BLaER1 treated with 17β-estradiol and CSF1 and Interleukin-3, amounts not matched to agents 10 nM and 100 nM (cell line): Measurements from ENCODE around the gene OLFML2A.
"Not testable (repeated sequence)": the region's sequence is repeated elsewhere in the genome, so short reads cannot be mapped to it uniquely, and the experiment has no call there.

Source experiments
- H3K27ac ChIP-seq, 11 experiments: shearing (Covaris generic); formaldehyde crosslinking; 2 replicates each; pipeline ENCODE4 v1.8.1; 2022
- H3K27me3 ChIP-seq, 11 experiments: shearing (Covaris generic); formaldehyde crosslinking; 2 replicates each; pipeline ENCODE4 v1.8.1; 2022
- H3K36me3 ChIP-seq, 11 experiments: shearing (Covaris generic); formaldehyde crosslinking; 2 replicates each; pipeline ENCODE4 v1.8.1; 2022
- H3K4me1 ChIP-seq, 10 experiments: shearing (Covaris generic); formaldehyde crosslinking; 2 replicates each; pipeline ENCODE4 v1.8.1; 2022
- H3K4me2 ChIP-seq, 11 experiments: shearing (Covaris generic); formaldehyde crosslinking; 2 replicates each; pipeline ENCODE4 v1.8.1; 2022
- H3K4me3 ChIP-seq, 10 experiments: shearing (Covaris generic); formaldehyde crosslinking; 2 replicates each; pipeline ENCODE4 v1.8.1; 2022
- H3K9ac ChIP-seq, 11 experiments: shearing (Covaris generic); formaldehyde crosslinking; 2 replicates each; pipeline ENCODE4 v1.8.1; 2022
- H3K9me3 ChIP-seq, 11 experiments: shearing (Covaris generic); formaldehyde crosslinking; replicated peaks in 1 of 11; 2 replicates each; pipeline ENCODE4 v1.8.1; 2022
- H4K20me1 ChIP-seq, 11 experiments: shearing (Covaris generic); formaldehyde crosslinking; 2 replicates each; pipeline ENCODE4 v1.8.1; 2022
- Cebpa-rat ChIP-seq, 11 experiments: shearing (Covaris generic); IDR thresholded peaks; 2 replicates each; pipeline ENCODE4 v1.8.1; 2022

Gene OLFML2A

DNA sequence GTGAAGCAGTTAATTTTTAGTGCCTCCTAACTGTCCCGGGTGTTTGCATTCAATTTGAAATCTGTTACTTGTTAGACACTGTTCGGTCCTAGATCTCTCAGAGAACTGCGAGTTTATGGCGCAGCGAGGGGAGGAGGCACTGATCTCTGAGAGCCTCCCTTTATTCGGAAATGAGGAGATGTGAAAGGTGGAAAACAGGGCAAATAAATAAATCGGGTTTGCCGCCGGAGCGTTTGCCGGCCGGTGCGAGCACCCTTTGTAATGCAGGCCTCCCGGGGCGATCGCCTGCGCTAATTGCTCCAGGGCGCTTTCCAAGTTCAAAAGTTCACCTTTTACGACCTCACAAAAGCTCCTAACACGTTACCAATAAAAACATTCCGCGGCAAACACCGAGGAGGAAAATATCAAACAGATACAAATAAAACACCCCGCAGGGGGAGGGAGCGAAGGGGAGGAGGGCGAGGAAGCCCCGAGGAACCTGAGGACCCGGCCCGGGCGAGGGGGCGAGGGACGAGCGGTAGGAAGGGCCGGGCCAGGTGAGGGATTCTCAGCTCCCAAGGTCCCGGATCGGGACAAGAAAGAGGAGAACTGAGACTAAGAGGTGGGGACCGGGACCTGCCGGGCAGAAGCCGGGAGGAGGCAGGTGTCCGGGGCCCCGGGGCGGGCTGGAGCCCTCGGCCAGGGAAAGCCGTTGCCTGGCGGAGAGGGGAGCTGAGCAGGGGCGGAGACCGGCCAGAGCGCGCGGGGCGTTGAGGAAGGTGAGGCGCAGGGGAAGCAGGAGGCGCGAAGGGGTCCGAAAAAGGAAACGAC lies 7.2 kb upstream of the OLFML2A start:
- H3K9me3 ChIP-seq, result no peaks in the 10 kb centered on the region
- peaks cover 47 to 59% (median 57%) of the 10 kb centered on the region in 11 experiments for H3K27me3 ChIP-seq
- peaks cover 18 to 52% (median 27%) of the 10 kb centered on the region in 11 experiments; a peak in 20 of 22 replicates for H4K20me1 ChIP-seq
- peaks cover 21 to 35% (median 25%) of the 10 kb centered on the region in 10 experiments for H3K4me1 ChIP-seq
- H3K4me2 ChIP-seq, result peak overlapping the region; percentile 95 to 100 (median 98)
- no peak for TF ChIP-seq Cebpa-rat (IDR thresholded peaks at IDR 0.05)
- peak overlapping the region in 10 of 11 experiments; percentile 22 to 62 (median 52); a peak in 14 of 22 replicates for H3K9ac ChIP-seq
- H3K4me3 ChIP-seq, result peak overlapping the region; percentile 72 to 90 (median 79)
- H3K27ac ChIP-seq, result no peak overlapping the region
- H3K36me3 ChIP-seq, result no peaks in the 10 kb centered on the region

DNA sequence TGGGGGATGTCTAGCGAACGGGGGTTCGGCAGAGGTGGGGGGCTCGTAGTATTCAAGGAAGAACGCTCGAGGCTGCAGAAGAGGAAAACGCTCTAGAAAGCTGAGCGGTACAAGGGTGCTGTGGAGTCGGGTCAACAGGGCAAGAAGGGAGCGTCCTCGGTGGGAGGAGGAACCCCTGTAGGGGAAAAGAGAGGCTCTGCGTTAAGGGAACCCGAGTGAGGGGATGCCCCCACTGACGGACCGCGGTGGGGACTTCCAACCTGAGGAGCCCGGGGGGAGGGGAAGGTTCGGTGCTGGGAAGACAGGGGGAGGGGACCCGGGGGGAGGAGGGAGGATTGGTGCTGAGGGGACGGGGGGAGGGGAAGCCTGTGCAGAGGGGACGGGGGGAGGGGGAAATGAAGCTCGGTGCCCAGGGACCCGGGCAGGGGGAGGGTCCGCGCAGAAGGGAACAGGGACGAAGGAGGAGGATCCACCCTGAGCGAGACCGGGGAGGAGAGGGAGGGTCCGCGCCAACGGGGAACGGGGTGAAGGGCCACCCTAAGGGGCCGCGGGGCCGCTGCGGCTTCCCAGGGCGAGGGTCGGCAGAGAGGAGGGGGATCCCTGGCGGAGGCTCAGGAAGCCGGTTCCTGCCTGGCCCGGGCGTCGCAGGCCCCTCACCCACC lies 6.4 kb upstream of the OLFML2A start:
- Histone ChIP-seq H3K36me3 (no peaks in the 10 kb centered on the region), H3K27me3 (peaks cover 50 to 64% (median 59%) of the 10 kb centered on the region in 11 experiments), H3K9me3 (no peaks in the 10 kb centered on the region), H3K27ac (peak overlapping the region in 10 of 11 experiments; percentile 82 to 93 (median 88); a peak in 9 of 22 replicates), H3K4me3 (peak overlapping the region; percentile 72 to 90 (median 79)), H3K9ac (peak overlapping the region; percentile 75 to 88 (median 86)), H3K4me1 (peaks cover 15 to 33% (median 23%) of the 10 kb centered on the region in 10 experiments), H3K4me2 (peak overlapping the region; percentile 95 to 100 (median 98)), H4K20me1 (peaks cover 18 to 47% (median 27%) of the 10 kb centered on the region in 11 experiments; a peak in 20 of 22 replicates)
- no peak for TF ChIP-seq Cebpa-rat (IDR thresholded peaks at IDR 0.05)

DNA sequence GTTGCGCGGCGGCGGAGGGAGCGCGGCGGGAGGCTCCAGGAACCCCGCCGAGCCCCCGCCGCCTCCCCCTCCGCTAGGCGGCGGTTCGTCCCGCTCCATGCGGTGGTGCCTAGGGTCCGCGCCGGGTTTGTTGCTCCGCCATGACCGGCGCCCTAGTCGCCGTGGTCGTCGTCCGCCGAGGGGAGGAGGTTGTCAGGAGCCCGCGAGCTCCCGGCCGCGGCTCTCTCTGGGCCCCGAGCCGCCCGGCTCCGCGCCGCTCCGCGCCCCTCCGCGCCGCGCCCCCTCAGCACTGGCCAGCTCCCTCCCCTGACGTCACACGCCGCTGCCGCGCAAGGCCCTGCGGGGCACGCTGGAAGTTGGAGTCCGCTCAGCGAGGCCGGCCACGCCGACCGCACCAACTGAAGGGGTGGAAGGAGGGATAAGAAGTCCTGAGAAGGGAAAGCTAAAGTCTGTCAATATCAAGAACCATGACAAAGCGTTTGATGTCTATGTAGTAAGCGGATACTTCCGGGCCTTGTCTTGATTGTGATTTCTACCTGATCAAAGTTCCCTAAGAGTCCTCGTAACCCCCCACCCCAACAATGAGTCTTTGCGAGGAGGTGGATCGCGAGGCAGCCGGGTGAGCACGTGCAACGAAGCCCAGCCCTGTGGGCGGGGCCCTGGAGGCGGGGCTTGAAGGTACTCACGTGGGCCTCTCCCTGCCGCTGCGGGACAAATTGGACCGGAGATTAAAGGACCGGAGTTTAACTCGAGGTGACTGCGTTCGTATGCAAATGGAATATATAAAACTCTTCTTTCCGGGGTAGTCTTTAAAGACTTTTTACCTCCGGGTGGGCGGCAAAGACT lies 5.7 kb upstream of the OLFML2A start, which contains the start of gene NR6A1:
TSS of gene NR6A1 (minus strand) at position 291 of the 846 bp plus-strand sequence.
- H3K4me2 ChIP-seq, result peak within 1 kb of the TSS; percentile 95 to 100 (median 98)
- no peaks in the 10 kb centered on the region for H3K9me3 ChIP-seq
- peaks cover 54 to 64% (median 59%) of the 10 kb centered on the region in 11 experiments for H3K27me3 ChIP-seq
- peak within 1 kb of the TSS; percentile 72 to 90 (median 79) for H3K4me3 ChIP-seq
- H3K4me1 ChIP-seq, result peaks cover 15 to 36% (median 23%) of the 10 kb centered on the region in 10 experiments
- peak within 1 kb of the TSS; percentile 82 to 93 (median 87) for H3K27ac ChIP-seq
- no peak for TF ChIP-seq Cebpa-rat (IDR thresholded peaks at IDR 0.05)
- peaks cover 18 to 42% (median 27%) of the 10 kb centered on the region in 11 experiments; a peak in 20 of 22 replicates for H4K20me1 ChIP-seq
- H3K9ac ChIP-seq, result peak within 1 kb of the TSS; percentile 75 to 88 (median 86)
- no peaks in the 10 kb centered on the region for H3K36me3 ChIP-seq

DNA sequence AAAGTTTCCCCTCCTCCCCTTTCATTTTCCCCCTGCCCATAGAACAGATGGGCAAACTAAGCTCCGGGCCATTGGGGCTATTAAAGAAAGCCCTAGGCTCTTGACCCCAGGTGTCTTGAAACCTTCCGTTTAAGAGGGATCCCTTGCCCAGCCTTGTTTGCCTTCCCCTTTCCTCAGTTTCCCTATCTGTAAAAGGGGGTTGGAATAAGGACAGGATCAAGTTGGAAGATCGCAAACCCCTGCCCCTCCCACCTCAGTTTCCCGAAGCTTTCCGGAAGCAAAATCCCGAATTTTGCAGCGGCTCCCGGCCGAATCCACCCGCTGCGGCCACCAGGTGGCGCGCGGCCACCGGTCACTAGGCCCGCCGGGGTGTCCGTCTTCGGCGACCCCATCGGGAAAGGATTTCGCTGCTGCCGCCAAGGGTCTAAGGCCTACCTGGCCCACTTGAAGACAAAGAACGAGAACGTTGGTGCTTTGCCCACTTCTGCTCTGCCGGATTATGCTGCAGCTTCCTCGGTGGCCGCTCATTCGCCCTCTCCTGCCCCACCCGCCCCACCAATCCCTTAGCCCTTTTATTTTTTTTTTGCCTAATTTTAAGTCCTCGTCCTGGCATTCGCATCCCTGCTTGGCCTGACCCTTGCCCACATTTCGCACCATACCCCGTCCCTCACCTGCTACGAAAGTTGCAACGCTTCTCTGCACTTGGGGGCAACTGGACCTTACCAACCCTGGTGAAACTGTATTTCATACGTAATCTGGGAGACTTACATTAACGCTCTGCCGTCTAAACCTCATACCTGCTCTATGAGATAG lies 4.9 kb upstream of the OLFML2A start:
- peaks cover 20 to 44% (median 30%) of the 10 kb centered on the region in 10 experiments for H3K4me1 ChIP-seq
- peak overlapping the region in 10 of 11 experiments; percentile 4 to 93 (median 88); a peak in 20 of 22 replicates for H3K27ac ChIP-seq
- no peak for TF ChIP-seq Cebpa-rat (IDR thresholded peaks at IDR 0.05)
- H4K20me1 ChIP-seq, result peaks cover 18 to 38% (median 27%) of the 10 kb centered on the region in 11 experiments; a peak in 20 of 22 replicates
- H3K9ac ChIP-seq, result peak overlapping the region; percentile 75 to 88 (median 86); a peak in 21 of 22 replicates
- peaks cover 56 to 64% (median 59%) of the 10 kb centered on the region in 11 experiments for H3K27me3 ChIP-seq
- H3K4me2 ChIP-seq, result peak overlapping the region; percentile 95 to 100 (median 98)
- H3K36me3 ChIP-seq, result no peaks in the 10 kb centered on the region
- H3K4me3 ChIP-seq, result peak overlapping the region; percentile 72 to 90 (median 79)
- H3K9me3 ChIP-seq, result no peaks in the 10 kb centered on the region

DNA sequence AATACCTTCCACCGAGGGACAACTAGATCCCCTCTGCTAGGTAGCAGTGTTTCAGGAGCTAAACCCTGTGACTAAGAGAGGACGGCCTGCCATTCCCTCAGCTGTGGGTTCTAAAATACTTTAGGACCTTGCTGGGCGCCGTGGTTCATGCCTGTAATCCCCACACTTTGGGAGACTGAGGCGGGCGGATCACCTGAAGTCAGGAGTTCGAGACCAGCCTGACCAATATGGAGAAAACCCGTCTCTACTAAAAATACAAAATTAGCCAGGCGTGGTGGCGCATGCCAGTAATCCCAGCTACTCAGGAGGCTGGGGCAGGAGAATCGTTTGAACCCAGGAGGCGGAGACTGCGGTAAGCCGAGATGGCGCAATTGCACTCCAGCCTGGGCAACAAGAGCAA lies 4.1 kb upstream of the OLFML2A start:
- not testable (repeated sequence) for H3K4me2 ChIP-seq, H3K36me3 ChIP-seq, H3K4me3 ChIP-seq, H3K9me3 ChIP-seq, H3K9ac ChIP-seq, H3K27ac ChIP-seq
- Histone ChIP-seq H3K27me3 (peaks cover 56 to 64% (median 59%) of the 10 kb centered on the region in 11 experiments), H3K4me1 (peaks cover 24 to 45% (median 32%) of the 10 kb centered on the region in 10 experiments), H4K20me1 (peaks cover 18 to 30% (median 25%) of the 10 kb centered on the region in 11 experiments; a peak in 20 of 22 replicates)

DNA sequence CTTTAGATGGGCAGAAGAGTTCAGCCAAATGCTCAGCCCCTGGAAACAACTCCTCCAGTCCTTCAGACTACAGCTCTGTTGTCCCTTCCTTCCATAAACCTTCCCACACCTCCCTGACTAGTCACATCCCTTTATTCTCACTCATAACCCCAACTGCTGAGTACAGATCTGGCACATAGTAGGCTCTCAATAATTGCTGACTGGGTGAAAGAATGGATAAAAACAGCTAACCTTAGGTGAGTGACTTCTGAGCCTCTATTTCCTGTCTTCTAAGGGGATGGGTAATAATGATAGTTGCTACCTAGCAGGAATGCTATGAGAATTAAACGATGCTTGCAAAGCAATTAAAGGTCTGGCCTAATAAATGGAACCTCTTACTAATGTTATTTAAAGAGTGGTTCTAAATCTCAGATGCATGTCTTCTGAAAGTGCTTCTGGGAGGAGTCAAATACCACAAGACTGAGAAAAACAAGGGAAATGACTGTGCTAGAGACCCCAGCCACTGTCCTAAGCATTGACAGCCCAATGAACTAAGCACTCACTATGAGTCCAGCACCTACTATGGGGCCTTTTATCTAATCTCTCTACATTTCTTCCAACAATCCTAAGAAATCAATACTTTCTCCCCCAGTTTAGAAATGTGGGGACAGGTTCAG lies 3.3 kb upstream of the OLFML2A start:
- Histone ChIP-seq H3K9ac (no peak overlapping the region), H3K9me3 (no peaks in the 10 kb centered on the region), H3K36me3 (no peaks in the 10 kb centered on the region), H3K4me2 (0 out of 22 replicates have a peak overlapping the region, but pooled peaks of 1 of the 11 experiments have one; percentile 0), H3K27me3 (peaks cover 49 to 64% (median 57%) of the 10 kb centered on the region in 11 experiments), H3K4me3 (no peak overlapping the region), H4K20me1 (peaks cover 12 to 23% (median 18%) of the 10 kb centered on the region in 11 experiments; a peak in 20 of 22 replicates), H3K27ac (no peak overlapping the region), H3K4me1 (peaks cover 18 to 44% (median 32%) of the 10 kb centered on the region in 10 experiments)
- no peak for TF ChIP-seq Cebpa-rat (IDR thresholded peaks at IDR 0.05)
